Kidney capillary endothelial cell (primary cell): ENCODE measurements around the gene IFNGR2.
"Not testable (repeated sequence)": the region's sequence is repeated elsewhere in the genome, so short reads cannot be mapped to it uniquely, and the experiment has no call there.

ENCODE experiments used
- DNase-seq: peaks from one replicate; pipeline ENCODE4 v3.0.0-alpha.2; 2018; ENCODE audit warnings: low spot score

The IFNGR2 gene

GRCh38 chr21:33403128-33403785 lies at the start of gene IFNGR2:
Gene IFNGR2 (plus strand): TSS chr21:33403413. CDS start chr21:33403544, 131 bp downstream.
- no peak for DNase-seq

- no peak for DNase-seq
Measured at GRCh38 chr21:33355355-33355754, 47.9 kb upstream of the IFNGR2 start.

GRCh38 chr21:33355996-33356395 lies 47.2 kb upstream of the IFNGR2 start:
- DNase-seq, result no peak

GRCh38 chr21:33357177-33357576 lies 46.0 kb upstream of the IFNGR2 start:
- DNase-seq, result no peak

- DNase-seq, result no peak
Measured at GRCh38 chr21:33359446-33359845, 43.8 kb upstream of the IFNGR2 start.

GRCh38 chr21:33360281-33360680 lies 42.9 kb upstream of the IFNGR2 start:
- no peak for DNase-seq

- peak; percentile 71 for DNase-seq
Measured at GRCh38 chr21:33360881-33361602, 42.2 kb upstream of the IFNGR2 start.

GRCh38 chr21:33362044-33362555 lies 41.1 kb upstream of the IFNGR2 start:
- no peak for DNase-seq

- DNase-seq, result not testable (repeated sequence)
Measured at GRCh38 chr21:33363911-33364609, 39.2 kb upstream of the IFNGR2 start.

GRCh38 chr21:33364830-33365229 lies 38.4 kb upstream of the IFNGR2 start:
- DNase-seq, result no peak

GRCh38 chr21:33367309-33367973 lies 35.8 kb upstream of the IFNGR2 start:
- no peak for DNase-seq

- DNase-seq, result no peak
Measured at GRCh38 chr21:33368124-33368523, 35.1 kb upstream of the IFNGR2 start.

GRCh38 chr21:33368576-33368975 lies 34.6 kb upstream of the IFNGR2 start:
- no peak for DNase-seq

GRCh38 chr21:33369586-33369985 lies 33.6 kb upstream of the IFNGR2 start:
- DNase-seq, result no peak

GRCh38 chr21:33370305-33370704 lies 32.9 kb upstream of the IFNGR2 start:
- DNase-seq, result no peak

GRCh38 chr21:33371366-33371765 lies 31.8 kb upstream of the IFNGR2 start:
- DNase-seq, result no peak

- no peak for DNase-seq
Measured at GRCh38 chr21:33372582-33372981, 30.6 kb upstream of the IFNGR2 start.

GRCh38 chr21:33373451-33373850 lies 29.8 kb upstream of the IFNGR2 start:
- no peak for DNase-seq

GRCh38 chr21:33374080-33374449 lies 29.1 kb upstream of the IFNGR2 start:
- no peak for DNase-seq

GRCh38 chr21:33374450-33375096 lies 28.6 kb upstream of the IFNGR2 start:
- peak; percentile 38 for DNase-seq

GRCh38 chr21:33375101-33375644 lies 28.0 kb upstream of the IFNGR2 start:
- DNase-seq, result no peak
